ENCODE measurements around the gene PDCD4.
"Not testable (repeated sequence)": the region's sequence is repeated elsewhere in the genome, so short reads cannot be mapped to it uniquely, and the experiment has no call there.

The PDCD4 gene

DNA sequence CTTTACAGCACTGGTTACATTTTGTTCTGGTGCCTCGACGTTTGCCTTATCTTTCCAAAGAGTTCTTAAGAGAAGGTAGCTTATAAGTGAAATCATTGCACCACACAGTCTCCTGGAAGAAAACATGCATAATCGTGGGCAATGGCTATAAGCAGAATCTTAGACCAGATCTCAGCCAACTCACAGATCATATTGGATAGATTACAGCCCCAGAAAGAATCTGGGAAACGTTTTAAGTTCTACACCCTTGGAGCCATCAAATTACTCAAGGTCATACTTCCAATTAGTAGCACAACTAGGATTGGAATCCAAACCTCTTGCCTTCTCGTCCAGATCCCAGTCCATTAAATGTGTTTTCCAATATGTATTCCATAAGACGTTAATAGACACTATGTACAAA is 8.8 kb upstream of the PDCD4 start:
- no peak for DNase-seq

DNA sequence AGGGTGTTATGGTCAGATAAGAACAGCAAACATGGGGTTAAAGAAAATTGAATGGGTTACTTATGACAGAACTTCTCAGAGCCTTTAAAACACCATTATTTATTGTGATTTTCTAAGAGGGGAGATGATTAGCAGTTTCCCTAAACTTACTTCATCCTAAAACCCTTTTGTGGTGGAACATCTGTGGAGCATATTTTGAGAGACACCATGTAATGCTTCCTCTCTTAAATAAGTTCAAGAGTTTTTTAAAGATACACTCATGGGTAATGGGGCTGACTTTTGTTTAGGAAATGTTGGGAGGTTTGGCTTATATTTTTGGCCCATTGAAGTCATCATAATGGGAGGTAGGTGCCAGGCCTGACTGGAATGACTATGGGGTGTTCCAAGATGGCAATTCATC is 8.4 kb upstream of the PDCD4 start:
- no peak for DNase-seq

DNA sequence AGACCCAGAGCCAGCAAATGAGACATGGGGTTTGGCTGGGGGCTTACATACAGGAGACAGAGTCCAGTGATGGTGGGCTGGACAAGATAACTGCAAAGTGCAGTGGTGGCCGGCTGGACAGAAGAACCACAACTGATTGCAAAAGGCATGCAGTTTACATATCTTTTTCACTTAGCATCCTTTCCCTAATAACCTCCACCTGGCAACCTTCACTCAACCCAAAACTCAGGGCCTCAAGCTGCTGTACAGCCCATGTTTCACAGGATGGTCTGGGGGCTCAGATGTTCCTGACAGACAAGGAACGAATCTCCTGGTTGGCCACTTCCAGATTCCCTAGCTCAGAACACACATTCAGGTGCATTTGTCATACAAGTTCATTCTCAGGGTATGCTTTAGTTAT is 7.8 kb upstream of the PDCD4 start:
- no peak for DNase-seq

DNA sequence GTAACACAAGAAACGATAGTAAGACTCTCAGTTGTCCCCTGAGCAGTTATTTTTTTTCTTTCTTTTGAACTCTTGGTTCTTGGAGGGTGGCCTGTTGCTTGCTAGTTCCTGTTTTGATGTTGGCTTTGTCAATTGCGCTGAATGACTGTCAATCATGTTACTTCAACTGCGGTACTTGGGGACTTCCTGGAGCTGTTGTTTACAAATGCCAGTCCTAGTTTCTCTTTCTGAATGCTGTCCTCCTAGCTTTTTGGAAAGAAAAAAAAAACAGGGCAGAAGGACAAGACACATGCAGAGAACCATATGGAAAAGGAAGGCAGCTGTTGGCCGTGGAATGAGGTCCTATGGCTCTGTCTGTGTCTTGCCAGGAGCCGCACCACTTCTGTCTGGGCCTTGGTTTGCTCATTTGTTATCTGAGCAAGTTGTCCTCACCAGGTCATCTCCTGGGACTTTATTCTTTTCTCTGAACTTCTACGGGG is 7.0 kb upstream of the PDCD4 start:
- peak; percentile 42 for DNase-seq

DNA sequence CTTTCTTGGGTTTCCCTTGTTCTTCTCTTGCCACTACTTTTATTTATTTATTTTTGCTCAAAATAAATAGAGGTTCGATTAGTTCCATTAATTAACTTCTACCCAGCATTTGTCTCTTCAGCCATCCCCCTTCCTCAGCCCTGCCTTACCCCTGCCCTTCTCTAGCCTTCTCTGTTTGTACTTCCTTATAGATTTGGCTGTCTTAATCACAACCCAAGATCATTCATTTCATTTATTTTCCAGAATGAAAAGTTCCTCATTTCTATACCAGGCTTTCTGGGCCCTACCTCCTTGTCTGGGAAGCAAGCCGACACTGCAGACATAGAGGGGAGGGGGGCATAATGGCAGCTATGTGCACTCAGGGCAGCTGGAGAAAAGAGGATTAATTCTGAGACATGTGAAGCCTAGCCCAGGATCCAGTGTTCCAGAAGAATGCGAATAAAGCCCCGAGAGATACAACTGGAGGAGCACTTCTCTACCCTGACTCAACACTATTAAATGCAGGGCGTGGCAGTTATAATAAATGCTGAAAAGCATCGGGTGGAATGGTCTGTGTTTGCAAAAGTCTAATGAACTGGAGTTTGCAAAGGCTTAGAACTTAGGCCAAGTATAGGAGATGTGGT is 6.4 kb upstream of the PDCD4 start:
- no peak for DNase-seq

DNA sequence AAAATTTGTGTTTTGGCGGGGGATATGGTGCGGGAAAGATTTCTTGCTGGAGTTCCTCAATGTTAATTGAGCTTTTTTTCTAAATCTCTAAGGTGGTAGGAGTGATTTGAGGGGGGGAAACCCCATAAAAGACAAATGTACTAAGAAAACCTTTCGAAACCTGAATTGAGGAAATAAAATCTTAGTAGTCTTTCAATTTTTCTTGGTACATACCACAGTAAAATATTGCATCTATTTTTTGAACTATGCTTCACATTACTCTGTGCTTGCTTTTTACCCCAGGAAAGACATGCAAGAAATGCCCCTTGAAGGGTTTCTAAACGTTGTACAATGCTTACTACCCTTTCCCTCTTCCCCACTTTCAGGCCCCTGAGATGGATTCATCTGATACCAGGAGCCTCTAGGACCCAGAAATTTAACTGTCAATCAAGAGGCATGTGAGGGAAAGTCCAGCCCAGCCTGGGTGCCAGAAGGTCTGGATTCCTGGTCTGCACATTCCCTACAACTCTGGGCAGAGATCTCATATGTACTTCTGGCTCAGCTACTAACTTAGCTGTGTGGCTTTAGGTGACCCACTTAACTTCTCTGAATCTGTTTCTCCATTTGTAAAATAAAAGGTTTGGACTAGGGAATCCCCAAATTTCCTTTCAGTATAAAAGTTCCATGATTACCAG is 5.8 kb upstream of the PDCD4 start:
- DNase-seq: no peak

DNA sequence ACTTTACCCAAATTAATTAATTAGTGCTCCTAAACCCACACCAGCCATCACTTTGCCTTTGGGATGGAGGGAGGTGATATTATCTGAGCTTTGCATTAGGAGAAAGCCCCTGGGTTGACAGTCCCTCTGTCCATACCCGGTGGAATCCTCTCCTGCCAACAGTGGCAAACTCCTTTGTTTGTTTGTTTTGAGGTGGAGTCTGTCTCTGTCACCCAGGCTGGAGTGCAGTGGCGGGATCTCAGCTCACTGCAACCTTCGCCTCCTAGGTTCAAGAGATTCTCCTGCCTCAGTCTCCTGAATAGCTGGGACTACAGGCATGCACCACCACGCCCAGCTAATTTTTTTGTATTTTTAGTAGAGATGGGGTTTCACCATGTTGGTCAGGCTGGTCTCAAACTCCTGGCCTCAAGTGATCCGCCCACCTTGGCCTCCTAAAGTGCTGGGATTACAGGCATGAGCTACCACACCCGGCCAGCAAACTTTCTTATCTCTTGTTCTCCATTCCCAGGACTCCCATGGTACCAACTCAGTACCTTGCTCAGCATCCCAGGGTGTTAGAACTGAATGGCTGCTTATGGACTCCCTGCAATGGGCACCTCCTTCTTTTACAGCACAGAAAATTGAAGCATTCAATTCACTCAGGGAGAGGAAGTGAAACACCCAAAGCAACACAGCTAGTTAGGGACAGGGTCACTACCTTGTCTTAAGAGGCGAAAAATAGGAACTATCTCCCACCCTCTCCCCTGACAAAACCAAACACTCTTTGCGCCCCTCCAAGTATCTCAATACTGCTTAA is 4.5 kb upstream of the PDCD4 start:
- not testable (repeated sequence) for DNase-seq

DNA sequence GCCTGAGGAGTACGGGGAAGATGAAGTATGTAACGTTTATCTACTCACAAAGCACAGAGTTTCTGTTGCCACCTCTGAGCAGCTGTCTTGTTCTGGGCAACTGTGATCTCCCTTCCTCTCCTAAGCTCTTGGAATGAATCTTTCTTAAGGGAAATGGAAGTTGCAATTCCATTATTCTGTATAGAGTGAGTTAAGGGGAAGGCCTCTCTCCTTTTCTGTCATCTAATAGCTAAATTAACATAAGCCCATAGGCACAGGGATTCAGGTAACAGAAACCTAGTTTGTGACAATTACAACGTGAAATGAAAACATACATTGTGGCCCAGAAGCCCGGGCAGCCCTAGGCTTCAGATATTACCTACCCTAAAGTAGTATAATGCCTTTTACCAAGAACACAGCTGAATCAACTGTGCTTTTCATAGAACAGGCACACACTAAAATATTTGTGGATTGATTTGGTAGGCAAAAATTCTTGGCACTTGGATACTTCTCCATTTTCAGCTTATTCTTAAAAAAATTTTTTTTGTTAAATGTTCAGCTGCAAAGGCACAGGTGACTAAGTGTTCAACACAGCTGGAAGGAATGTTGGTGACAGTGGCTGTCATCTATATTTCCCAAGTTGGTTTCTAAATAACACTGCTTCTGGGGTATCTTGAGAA is 3.8 kb upstream of the PDCD4 start:
- DNase-seq: no peak

DNA sequence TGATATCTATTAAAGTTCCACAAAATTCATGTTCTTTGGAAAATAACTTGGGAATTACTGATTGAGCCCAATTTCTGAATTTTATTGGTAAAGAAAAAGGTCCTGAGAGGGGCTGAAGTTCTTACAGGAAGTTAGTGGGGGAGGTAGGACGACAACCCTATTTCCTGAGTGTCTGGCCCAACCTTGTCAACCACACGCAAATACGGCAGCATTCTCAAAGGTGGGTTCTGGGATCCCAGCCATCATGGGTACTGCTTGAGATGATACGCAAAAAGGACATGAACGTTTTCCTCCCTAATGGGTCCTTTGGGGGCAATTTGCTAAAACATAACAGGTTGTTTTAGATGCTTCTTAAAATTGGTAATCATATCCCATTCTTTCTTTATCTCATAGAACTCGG is 2.7 kb upstream of the PDCD4 start:
- no peak for DNase-seq

DNA sequence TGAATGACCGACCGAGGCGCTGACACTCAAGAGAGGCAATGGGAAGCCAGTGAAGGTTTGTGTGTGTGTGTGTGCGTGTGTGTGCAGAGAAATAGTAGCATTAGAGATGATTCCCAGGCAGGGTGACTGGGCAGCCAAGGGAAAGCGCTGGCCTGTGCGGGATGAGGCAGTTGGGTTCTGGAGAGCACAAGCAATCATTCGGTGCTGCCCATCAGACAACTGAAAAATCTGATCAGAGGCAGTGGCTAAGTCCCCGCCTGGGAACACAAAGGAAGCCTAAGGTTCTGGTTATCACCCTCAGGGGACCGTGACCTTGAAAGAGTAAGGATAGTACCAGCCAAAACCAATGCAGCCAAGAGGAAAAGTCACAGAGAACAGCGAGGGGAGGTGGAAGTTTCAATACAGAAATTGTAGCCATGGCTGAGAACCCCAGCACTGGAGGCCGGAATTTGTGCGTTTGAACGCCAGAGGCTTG is 868 bp upstream of the PDCD4 start:
- DNase-seq: no peak

DNA sequence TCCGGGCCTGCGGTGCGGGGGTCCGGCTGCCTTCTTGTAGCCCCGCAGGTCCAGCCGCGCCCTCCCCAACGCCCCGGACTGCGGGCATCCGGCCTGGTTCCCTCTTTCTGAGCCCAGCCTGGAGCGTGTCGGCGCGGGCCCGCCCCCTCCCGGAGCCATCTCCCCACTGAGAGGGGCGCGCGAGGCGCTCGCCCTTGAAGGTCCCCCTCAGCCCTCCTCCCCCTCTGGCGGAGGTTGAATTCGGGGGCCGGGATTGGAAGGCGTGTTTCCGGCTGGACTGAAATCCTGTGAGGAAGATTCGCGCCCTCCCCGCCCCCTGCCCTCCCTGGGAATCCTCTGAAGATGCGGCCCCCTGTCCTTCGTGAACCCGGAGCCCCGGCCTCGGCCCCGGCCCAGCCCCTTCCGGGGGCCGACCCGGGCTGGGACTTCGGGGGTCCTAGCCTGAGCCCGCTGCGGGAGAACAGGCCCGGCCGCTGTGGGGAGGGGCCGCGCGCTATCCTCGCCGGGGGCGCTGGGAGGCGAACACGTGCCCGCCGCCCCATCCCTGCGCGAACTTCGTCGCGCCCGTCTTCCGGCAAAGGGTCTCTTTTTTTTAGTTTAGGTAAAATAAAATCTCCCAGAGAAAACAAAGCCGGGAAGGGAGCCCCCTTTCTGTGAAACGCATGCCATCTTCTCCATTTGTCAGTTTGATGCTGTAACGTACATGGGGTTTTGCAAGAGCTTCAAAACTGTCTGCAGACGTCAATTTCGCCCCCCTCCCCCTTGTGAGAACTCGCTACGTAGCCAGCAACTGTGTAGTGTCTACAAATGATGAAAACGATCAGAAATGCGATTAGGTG is 636 bp downstream of the PDCD4 start:
- peak; percentile 83 for DNase-seq

DNA sequence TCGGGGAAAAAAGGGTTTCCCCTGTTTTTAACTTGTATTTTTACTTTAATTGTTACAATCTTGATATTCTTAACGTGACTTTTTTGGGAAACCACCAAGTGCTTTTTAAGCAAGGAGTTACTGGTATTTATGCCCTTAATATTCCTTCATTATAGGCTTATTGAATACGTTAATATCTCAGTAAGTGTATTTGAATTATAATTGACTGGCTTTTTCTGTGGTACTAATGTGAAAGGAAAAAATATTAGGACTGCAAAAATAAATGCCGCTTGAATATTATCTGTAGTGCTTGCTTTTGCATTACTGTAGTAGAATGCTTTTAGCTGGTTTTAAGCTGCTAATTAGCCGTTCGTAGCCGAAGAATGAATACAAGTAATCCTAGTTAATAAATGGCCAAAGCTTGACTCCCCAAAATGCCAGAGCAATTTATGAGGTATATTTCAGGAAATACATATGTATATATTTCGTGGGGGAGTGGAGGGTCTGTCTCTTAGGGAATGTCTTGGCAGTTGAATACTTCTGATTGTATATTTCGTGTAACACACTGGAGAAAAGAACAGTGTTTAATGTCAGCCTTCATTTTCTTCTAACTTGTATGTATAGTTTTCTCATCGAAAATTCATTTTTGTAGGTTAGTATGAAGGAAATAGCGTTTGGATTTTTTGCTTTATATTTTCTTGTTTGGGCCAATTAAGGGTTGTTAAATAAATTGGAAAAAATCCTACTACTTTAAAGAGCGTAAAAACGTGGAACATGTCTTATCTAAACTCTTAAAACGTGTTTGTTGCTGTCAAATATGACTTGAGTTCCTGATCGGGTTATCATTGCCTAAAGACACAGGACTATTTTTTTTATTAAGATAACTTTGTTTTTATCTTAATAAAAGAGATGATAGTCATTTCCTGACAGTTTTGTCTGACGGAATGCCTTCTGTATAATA is 1.5 kb downstream of the PDCD4 start:
- DNase-seq: no peak

DNA sequence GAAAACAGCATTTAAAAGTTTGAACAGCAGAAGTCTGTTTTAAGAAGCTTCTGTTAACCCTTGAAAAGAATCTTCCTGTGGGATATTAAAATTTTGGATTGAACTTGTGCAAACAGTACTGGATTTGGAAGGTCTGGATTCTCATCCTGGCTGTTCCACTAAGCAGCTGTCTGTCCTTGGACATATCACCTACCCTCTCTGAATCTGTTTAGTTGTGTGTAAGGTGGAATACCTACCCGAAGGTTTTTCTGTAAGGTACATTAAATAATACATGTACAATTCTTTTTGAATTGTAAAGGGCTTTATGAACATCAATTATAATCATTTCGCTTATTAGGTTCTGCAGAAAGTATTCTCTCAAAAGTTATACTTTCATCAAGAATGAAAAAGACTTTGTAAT is 2.2 kb downstream of the PDCD4 start:
- DNase-seq: no peak

DNA sequence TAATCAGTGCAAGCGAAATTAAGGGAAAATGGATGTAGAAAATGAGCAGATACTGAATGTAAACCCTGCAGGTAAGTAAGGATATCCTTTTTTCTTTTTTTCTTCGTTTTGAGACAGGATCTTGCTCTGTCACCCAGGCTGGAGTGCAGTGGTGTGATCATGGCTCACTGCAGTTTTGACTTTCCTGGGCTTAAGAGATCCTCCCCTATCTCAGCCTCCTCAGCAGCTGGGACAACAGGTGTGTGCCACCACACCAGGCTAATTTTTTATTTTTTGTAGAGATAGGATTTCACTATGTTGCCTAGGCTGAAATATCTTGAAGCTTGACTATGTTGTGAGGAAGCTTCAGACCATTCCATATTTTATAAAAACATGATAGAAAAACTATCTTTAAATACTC is 4.3 kb downstream of the PDCD4 start:
- no peak for DNase-seq

DNA sequence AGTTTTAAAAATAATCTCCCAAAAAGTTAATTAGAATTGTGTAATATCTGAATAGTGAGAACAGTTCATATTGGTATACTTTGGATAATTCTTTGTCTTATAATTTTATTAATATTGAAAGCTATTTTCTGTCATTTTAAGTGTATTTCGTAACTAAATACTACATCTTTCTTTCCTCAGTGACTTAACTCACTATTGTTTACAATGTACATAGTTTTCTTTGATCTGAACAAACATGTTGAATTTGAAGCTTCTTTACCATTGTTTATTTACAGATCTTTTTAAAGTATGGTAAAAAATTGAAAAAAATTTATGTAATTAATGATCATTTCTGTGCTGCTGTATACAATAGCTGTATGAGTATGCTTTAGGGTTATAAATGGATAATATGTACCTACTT is 5.1 kb downstream of the PDCD4 start:
- no peak for DNase-seq

DNA sequence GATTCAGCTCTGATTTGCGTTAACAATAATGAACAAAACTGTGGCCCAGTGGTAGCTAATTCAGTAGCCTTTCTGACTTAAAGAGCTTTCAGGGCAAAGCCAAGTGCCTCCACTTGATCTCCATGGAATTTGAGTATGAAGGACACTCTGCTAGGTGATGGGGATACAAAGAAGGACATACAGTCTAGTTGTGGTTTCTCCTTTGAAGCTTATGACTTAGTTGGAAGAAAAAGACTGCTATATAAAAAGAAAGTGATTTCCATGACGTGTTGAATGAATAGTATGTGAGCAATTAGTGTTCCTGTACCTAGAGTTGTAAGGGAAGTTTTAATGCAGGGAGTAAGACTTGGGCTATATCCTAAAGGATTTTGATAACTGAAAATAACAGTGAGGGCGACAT is 8.3 kb downstream of the PDCD4 start:
- no peak for DNase-seq

DNA sequence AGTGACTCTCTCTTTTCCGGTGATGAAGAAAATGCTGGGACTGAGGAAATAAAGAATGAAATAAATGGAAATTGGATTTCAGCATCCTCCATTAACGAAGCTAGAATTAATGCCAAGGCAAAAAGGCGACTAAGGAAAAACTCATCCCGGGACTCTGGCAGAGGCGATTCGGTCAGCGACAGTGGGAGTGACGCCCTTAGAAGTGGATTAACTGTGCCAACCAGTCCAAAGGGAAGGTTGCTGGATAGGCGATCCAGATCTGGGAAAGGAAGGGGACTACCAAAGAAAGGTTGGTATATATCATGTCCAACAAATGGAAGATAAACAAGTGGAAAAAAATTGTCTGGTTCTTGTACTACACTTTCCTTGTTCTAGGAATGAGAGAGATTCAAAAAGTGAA is 9.5 kb downstream of the PDCD4 start:
- no peak for DNase-seq

DNA sequence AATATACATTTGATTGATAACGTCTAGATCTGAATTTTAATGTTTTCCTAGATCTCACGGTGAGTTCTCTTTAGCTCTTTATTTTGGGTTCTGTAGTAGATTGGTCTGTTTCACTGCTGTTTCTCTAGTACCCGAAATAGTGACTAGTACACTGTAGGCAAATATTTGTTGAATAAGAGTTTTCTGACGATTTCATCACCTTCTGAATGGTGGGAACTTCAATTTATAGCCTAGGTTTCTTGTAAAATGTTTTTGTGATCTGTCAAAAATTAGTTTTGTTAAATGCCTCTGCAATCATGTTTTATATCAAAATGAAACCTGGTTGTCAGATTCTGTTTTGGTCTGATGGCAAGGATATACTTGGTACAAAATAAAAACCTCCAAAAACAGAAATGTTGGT is 10.2 kb downstream of the PDCD4 start:
- no peak for DNase-seq

DNA sequence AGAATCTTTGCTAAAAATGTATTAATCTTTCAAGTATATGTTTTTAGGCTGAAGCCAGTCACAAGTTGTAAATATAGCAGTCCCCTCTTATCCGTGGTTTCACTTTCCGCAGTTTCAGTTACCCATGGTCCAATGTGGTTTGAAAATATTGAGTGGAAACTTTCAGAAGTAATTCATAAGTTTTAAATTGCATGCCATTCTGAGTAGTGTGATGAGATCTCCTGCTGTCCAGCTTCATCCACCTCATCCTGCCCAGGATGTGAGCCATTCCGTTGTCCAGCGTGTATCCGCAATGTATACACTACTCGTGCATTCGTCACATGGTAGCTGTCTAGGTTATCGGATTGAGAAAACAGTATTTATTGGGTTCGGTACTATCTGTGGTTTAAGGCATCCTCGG is 12.2 kb downstream of the PDCD4 start:
- DNase-seq: no peak

DNA sequence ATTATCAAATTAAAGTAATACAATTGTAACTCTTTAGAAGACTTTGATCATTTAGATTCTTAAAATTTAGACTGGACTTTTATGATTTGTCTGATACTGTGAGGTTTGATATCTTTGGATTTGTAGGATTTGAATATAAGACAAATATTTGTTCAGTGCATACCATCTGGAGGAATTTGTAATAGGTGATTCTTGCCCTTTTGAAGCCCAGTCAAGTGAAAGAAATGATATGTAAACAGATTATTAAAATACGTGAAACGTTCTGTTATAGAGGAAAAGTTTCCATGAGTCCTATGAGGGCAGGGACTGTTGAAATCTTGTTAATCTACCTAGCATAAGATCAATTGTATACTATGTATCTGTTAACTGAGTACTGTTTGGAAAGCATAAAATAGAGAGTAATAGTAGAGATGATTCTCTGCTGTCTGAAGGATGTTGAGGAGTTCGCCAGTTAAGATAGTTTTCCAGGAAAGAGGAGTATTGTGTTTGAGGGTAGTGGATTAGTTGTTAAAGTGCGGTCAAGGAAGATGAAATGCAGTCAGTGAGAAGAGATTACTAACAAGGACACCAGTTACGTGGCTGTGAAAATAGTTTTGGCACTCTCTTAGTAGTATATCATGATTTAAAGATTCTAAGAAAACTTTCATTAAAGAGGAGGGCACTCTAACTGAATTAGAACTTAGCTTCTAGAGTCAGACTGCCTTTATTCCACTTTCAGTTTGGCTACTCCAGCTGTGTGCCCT is 14.4 kb downstream of the PDCD4 start:
- DNase-seq: no peak

DNA sequence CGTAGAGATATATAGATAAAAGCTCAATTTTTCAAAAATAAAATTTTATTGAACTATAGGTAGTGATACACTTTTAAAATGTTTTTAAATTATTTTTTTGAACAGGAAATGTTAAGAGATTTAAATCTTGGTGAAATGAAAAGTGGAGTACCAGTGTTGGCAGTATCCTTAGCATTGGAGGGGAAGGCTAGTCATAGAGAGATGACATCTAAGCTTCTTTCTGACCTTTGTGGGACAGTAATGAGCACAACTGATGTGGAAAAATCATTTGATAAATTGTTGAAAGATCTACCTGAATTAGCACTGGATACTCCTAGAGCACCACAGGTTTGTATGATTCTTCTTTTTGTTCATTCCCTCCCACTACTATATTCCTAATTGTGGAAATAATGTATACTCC is 15.8 kb downstream of the PDCD4 start:
- no peak for DNase-seq

All from activated CD4-positive, alpha-beta T cell treated with anti-CD3 and anti-CD28 coated beads for 48 hours (primary cell).